ENCODE data around the gene LILRA2.

Gene LILRA2

GRCh38 chr19:54534156-54534555, 39.4 kb upstream of the LILRA2 start:
- TF ChIP-seq CTCF (IDR thresholded peaks at IDR 0.05; ENCODE audit: insufficient read depth, low read length) (no peak), GABPA (IDR thresholded peaks at IDR 0.05; ENCODE audit: low read depth) (no peak), POLR2AphosphoS5 (IDR thresholded peaks at IDR 0.05; ENCODE audit: low read depth) (no peak), REST (IDR thresholded peaks at IDR 0.05; ENCODE audit: insufficient replicate concordance, low read depth) (no peak), SPI1 (IDR thresholded peaks at IDR 0.05; ENCODE audit: borderline replicate concordance, low read depth) (no peak)
- no peak overlapping the region for H3K4me3 ChIP-seq (replicated peaks; ENCODE audit: insufficient read depth, low read length)
- H3K27me3 ChIP-seq (ENCODE audit: insufficient read depth, poor library complexity, severe bottlenecking), result peaks cover 39% of the 10 kb centered on the region
- DNase-seq (ENCODE audit: low read depth in 1 of 2, low spot score in 1 of 2), result no peak
- no peak overlapping the region for H3K27ac ChIP-seq (replicated peaks)

GRCh38 chr19:54535601-54536000, 38.0 kb upstream of the LILRA2 start:
- no peak overlapping the region for H3K4me3 ChIP-seq (replicated peaks; ENCODE audit: insufficient read depth, low read length)
- peaks cover 39% of the 10 kb centered on the region for H3K27me3 ChIP-seq (ENCODE audit: insufficient read depth, poor library complexity, severe bottlenecking)

GRCh38 chr19:54536956-54537355, 36.6 kb upstream of the LILRA2 start:
- no peak overlapping the region for H3K4me3 ChIP-seq (replicated peaks; ENCODE audit: insufficient read depth, low read length)
- no peak overlapping the region for H3K27ac ChIP-seq (replicated peaks)
- TF ChIP-seq GABPA (IDR thresholded peaks at IDR 0.05; ENCODE audit: low read depth) (no peak), CTCF (IDR thresholded peaks at IDR 0.05; ENCODE audit: insufficient read depth, low read length) (no peak), REST (IDR thresholded peaks at IDR 0.05; ENCODE audit: insufficient replicate concordance, low read depth) (no peak), SPI1 (IDR thresholded peaks at IDR 0.05; ENCODE audit: borderline replicate concordance, low read depth) (no peak), POLR2AphosphoS5 (IDR thresholded peaks at IDR 0.05; ENCODE audit: low read depth) (no peak)
- peaks cover 32% of the 10 kb centered on the region for H3K27me3 ChIP-seq (ENCODE audit: insufficient read depth, poor library complexity, severe bottlenecking)
- no peak for DNase-seq (ENCODE audit: low read depth in 1 of 2, low spot score in 1 of 2)

More at GRCh38 chr19:54535601-54536000, 38.0 kb upstream of the LILRA2 start:
- no peak for DNase-seq (ENCODE audit: low read depth in 1 of 2, low spot score in 1 of 2)
- no peak overlapping the region for H3K27ac ChIP-seq (replicated peaks)
- TF ChIP-seq CTCF (IDR thresholded peaks at IDR 0.05; ENCODE audit: insufficient read depth, low read length), result no peak
- TF ChIP-seq GABPA (IDR thresholded peaks at IDR 0.05; ENCODE audit: low read depth), result no peak
- no peak for TF ChIP-seq POLR2AphosphoS5 (IDR thresholded peaks at IDR 0.05; ENCODE audit: low read depth)
- TF ChIP-seq REST (IDR thresholded peaks at IDR 0.05; ENCODE audit: insufficient replicate concordance, low read depth), result no peak
- TF ChIP-seq SPI1 (IDR thresholded peaks at IDR 0.05; ENCODE audit: borderline replicate concordance, low read depth), result no peak
